ENCODE measurements around the gene XYLT1.

Gene XYLT1

GRCh38 chr16:17357307-17358062 lies 113.3 kb downstream of the XYLT1 start:
- DNase-seq: no peak

- no peak for DNase-seq
These were observed 114.4 kb downstream of the XYLT1 start for GRCh38 chr16:17356243-17356933.

- no peak for DNase-seq
These were observed 116.1 kb downstream of the XYLT1 start for GRCh38 chr16:17354685-17355084.

- DNase-seq: no peak
These were observed 116.6 kb downstream of the XYLT1 start for GRCh38 chr16:17354141-17354601.

- DNase-seq: no peak
These were observed 117.2 kb downstream of the XYLT1 start for GRCh38 chr16:17353561-17353960.

- DNase-seq: no peak
These were observed 119.2 kb downstream of the XYLT1 start for GRCh38 chr16:17351441-17352035.

- peak; percentile 63 for DNase-seq
These were observed 120.6 kb downstream of the XYLT1 start for GRCh38 chr16:17350207-17350606.

- no peak for DNase-seq
These were observed 121.9 kb downstream of the XYLT1 start for GRCh38 chr16:17348826-17349225.

GRCh38 chr16:17348042-17348783 lies 122.5 kb downstream of the XYLT1 start:
- no peak for DNase-seq

- DNase-seq: no peak
These were observed 123.1 kb downstream of the XYLT1 start for GRCh38 chr16:17347624-17348023.

- no peak for DNase-seq
These were observed 123.9 kb downstream of the XYLT1 start for GRCh38 chr16:17346621-17347569.

- peak; percentile 54 for DNase-seq
These were observed 125.7 kb downstream of the XYLT1 start for GRCh38 chr16:17345043-17345442.

GRCh38 chr16:17343728-17344127 lies 127.0 kb downstream of the XYLT1 start:
- no peak for DNase-seq

GRCh38 chr16:17343028-17343427 lies 127.7 kb downstream of the XYLT1 start:
- DNase-seq: no peak

GRCh38 chr16:17342031-17342430 lies 128.7 kb downstream of the XYLT1 start:
- DNase-seq: no peak

GRCh38 chr16:17340804-17341203 lies 130.0 kb downstream of the XYLT1 start:
- no peak for DNase-seq

GRCh38 chr16:17339764-17340541 lies 130.8 kb downstream of the XYLT1 start:
- peak; percentile 70 for DNase-seq

- no peak for DNase-seq
These were observed 132.5 kb downstream of the XYLT1 start for GRCh38 chr16:17338244-17338643.

- DNase-seq: no peak
These were observed 134.2 kb downstream of the XYLT1 start for GRCh38 chr16:17336530-17336900.

GRCh38 chr16:17335826-17336529 lies 134.8 kb downstream of the XYLT1 start:
- DNase-seq: no peak

Data from fibroblast of skin of scalp (primary cell).